HEK293 (cell line): ENCODE measurements around the gene BLOC1S5.

ENCODE experiments used
- HIC1 ChIP-seq: fragments of 450-650 bp; formaldehyde crosslinking; IDR thresholded peaks from 2 replicates; pipeline ENCODE4 v1.5.1; 2016; ENCODE audit warnings: missing biosample characterization, missing genetic modification characterization
- KLF10 ChIP-seq: fragments of 450-650 bp; IDR thresholded peaks from 2 replicates; pipeline ENCODE4 v1.5.1; 2018; ENCODE audit warnings: missing biosample characterization, mild to moderate bottlenecking, missing genetic modification characterization
- KLF17 ChIP-seq: fragments of 450-650 bp; formaldehyde crosslinking; IDR thresholded peaks from 2 replicates; pipeline ENCODE4 v1.5.1; 2016; ENCODE audit warnings: missing biosample characterization, missing genetic modification characterization
- MYNN ChIP-seq: fragments of 450-650 bp; formaldehyde crosslinking; IDR thresholded peaks from 2 replicates; pipeline ENCODE4 v1.5.1; 2016; ENCODE audit warnings: missing biosample characterization, missing genetic modification characterization, borderline replicate concordance
- SP2 ChIP-seq: fragments of 450-650 bp; formaldehyde crosslinking; IDR thresholded peaks from 2 replicates; pipeline ENCODE4 v1.5.1; 2016; ENCODE audit warnings: missing biosample characterization, missing genetic modification characterization
- TRIM28 ChIP-seq: IDR thresholded peaks from 2 replicates; pipeline ENCODE4 v1.6.1; 2011; ENCODE audit warnings: low read length, control low read depth, borderline replicate concordance
- YY1 ChIP-seq: fragments of 450-650 bp; formaldehyde crosslinking; IDR thresholded peaks from 2 replicates; pipeline ENCODE4 v1.5.1; 2018; ENCODE audit warnings: missing biosample characterization, missing genetic modification characterization
- ZBTB17 ChIP-seq: fragments of 450-650 bp; formaldehyde crosslinking; IDR thresholded peaks from 2 replicates; pipeline ENCODE4 v1.5.1; 2016; ENCODE audit warnings: missing biosample characterization, missing genetic modification characterization
- ZBTB26 ChIP-seq: fragments of 450-650 bp; formaldehyde crosslinking; optimal IDR thresholded peaks from 2 replicates; pipeline ENCODE3; 2016; ENCODE audit warnings: missing biosample characterization, mild to moderate bottlenecking, missing genetic modification characterization
- ZBTB6 ChIP-seq: fragments of 450-650 bp; formaldehyde crosslinking; IDR thresholded peaks from 2 replicates; pipeline ENCODE4 v1.5.1; 2017; ENCODE audit warnings: missing biosample characterization, missing genetic modification characterization
- ZIC2 ChIP-seq: fragments of 450-650 bp; formaldehyde crosslinking; IDR thresholded peaks from 2 replicates; pipeline ENCODE4 v1.5.1; 2016; ENCODE audit warnings: missing biosample characterization, missing genetic modification characterization
- ZNF10 ChIP-seq: fragments of 450-650 bp; formaldehyde crosslinking; IDR thresholded peaks from 2 replicates; pipeline ENCODE4 v1.5.1; 2017; ENCODE audit warnings: missing biosample characterization, missing genetic modification characterization
- ZNF112 ChIP-seq: fragments of 450-650 bp; formaldehyde crosslinking; IDR thresholded peaks from 2 replicates; pipeline ENCODE4 v1.5.0; 2017; ENCODE audit warnings: missing biosample characterization, missing genetic modification characterization
- ZNF132 ChIP-seq: fragments of 450-650 bp; formaldehyde crosslinking; IDR thresholded peaks from 2 replicates; pipeline ENCODE4 v1.5.1; 2017; ENCODE audit warnings: missing biosample characterization, missing genetic modification characterization, borderline replicate concordance
- ZNF2 ChIP-seq: fragments of 450-650 bp; formaldehyde crosslinking; IDR thresholded peaks from 2 replicates; pipeline ENCODE4 v1.5.1; 2016; ENCODE audit warnings: missing biosample characterization, missing genetic modification characterization
- ZNF292 ChIP-seq: fragments of 450-650 bp; formaldehyde crosslinking; IDR thresholded peaks from 2 replicates; pipeline ENCODE4 v1.5.1; 2016; ENCODE audit warnings: low read depth, missing biosample characterization, missing genetic modification characterization, borderline replicate concordance
- ZNF394 ChIP-seq: fragments of 450-650 bp; formaldehyde crosslinking; IDR thresholded peaks from 2 replicates; pipeline ENCODE4 v1.5.1; 2016; ENCODE audit warnings: missing biosample characterization, missing genetic modification characterization, mild to moderate bottlenecking, moderate library complexity, borderline replicate concordance
- ZNF488 ChIP-seq: fragments of 450-650 bp; formaldehyde crosslinking; IDR thresholded peaks from 2 replicates; pipeline ENCODE4 v1.5.1; 2016; ENCODE audit warnings: missing biosample characterization, missing genetic modification characterization
- ZNF518A ChIP-seq: fragments of 450-650 bp; formaldehyde crosslinking; conservative IDR thresholded peaks from 2 replicates; pipeline ENCODE4 v1.5.1; 2016; ENCODE audit warnings: low read depth, missing biosample characterization, missing genetic modification characterization
- ZNF610 ChIP-seq: fragments of 450-650 bp; formaldehyde crosslinking; IDR thresholded peaks from 2 replicates; pipeline ENCODE4 v1.5.1; 2016; ENCODE audit warnings: missing biosample characterization, missing genetic modification characterization, borderline replicate concordance
- ZNF629 ChIP-seq: fragments of 450-650 bp; formaldehyde crosslinking; IDR thresholded peaks from 2 replicates; pipeline ENCODE4 v1.5.1; 2017; ENCODE audit warnings: missing biosample characterization, missing genetic modification characterization
- ZNF843 ChIP-seq: fragments of 450-650 bp; formaldehyde crosslinking; IDR thresholded peaks from 2 replicates; pipeline ENCODE4 v1.5.1; 2016; ENCODE audit warnings: missing biosample characterization, missing genetic modification characterization
- ZSCAN30 ChIP-seq: fragments of 450-650 bp; IDR thresholded peaks from 2 replicates; pipeline ENCODE4 v1.5.1; 2018; ENCODE audit warnings: missing biosample characterization, mild to moderate bottlenecking, missing genetic modification characterization, moderate library complexity
- ZSCAN4 ChIP-seq: fragments of 450-650 bp; formaldehyde crosslinking; IDR thresholded peaks from 2 replicates; pipeline ENCODE4 v1.5.1; 2017; ENCODE audit warnings: missing biosample characterization, missing genetic modification characterization
- ZXDB ChIP-seq: fragments of 450-650 bp; formaldehyde crosslinking; IDR thresholded peaks from 2 replicates; pipeline ENCODE4 v1.5.1; 2016; ENCODE audit warnings: missing biosample characterization, missing genetic modification characterization

BLOC1S5 gene

GRCh38 chr6:8102122-8102958 is 38.2 kb upstream of the BLOC1S5 start, which contains the start of gene EEF1E1 (continued):
- TF ChIP-seq ZNF488 (no peak), MYNN (tag by site-specific recombination) (no peak; the same call in 1 of the 2 replicates), KLF17 (no peak), ZNF610 (tag by site-specific recombination) (peak; percentile 73; the same call in 1 of the 2 replicates), ZNF2 (tag by site-specific recombination) (peak; percentile 63; the same call in 1 of the 2 replicates), ZNF394 (peak; percentile 56; the same call in 1 of the 2 replicates), ZBTB6 (tag by site-specific recombination) (no peak), ZNF629 (tag by site-specific recombination) (no peak; the same call in 1 of the 2 replicates), ZNF112 (tag by site-specific recombination) (no peak), YY1 (tag by site-specific recombination) (peak; percentile 90), ZBTB17 (tag by site-specific recombination) (peak; percentile 92), ZBTB26 (tag by site-specific recombination) (peak; percentile 54), ZNF518A (tag by site-specific recombination) (0 out of 2 replicates have a peak, but pooled peaks have one; percentile 8), ZIC2 (tag by site-specific recombination) (peak; percentile 40; the same call in 1 of the 2 replicates), ZSCAN4 (tag by site-specific recombination) (peak; percentile 52), ZNF843 (tag by site-specific recombination) (peak; percentile 29; the same call in 1 of the 2 replicates), KLF10 (peak; percentile 79; the same call in 1 of the 2 replicates), ZNF132 (tag by site-specific recombination) (no peak), ZNF10 (tag by site-specific recombination) (0 out of 2 replicates have a peak, but pooled peaks have one; percentile 26), ZXDB (tag by site-specific recombination) (peak; percentile 96), HIC1 (tag by site-specific recombination) (peak; percentile 37; the same call in 1 of the 2 replicates), ZNF292 (tag by site-specific recombination) (no peak), TRIM28 (peak; percentile 68; the same call in 1 of the 2 replicates), SP2 (peak; percentile 90), ZSCAN30 (tag by site-specific recombination) (peak; percentile 57; the same call in 1 of the 2 replicates)
